K562 (cell line): ENCODE measurements around the gene TRIM37. TPM values are rescaled to one million over a fixed set of nuclear protein-coding genes. Genes with fewer than 3 reads are reported as not detected.

ENCODE experiments used
- ARID4B ChIP-seq: sonication (generic); formaldehyde crosslinking; IDR thresholded peaks from 2 replicates; pipeline ENCODE4 v1.8.0; 2022; ENCODE audit warnings: mild to moderate bottlenecking, missing genetic modification reagents
- BHLHE40 ChIP-seq: IDR thresholded peaks from 2 replicates; pipeline ENCODE4 v1.6.1; 2011; ENCODE audit warnings: low read length, improper control_type of control experiment
- CGGBP1 ChIP-seq: fragments of 250-450 bp; sonication (Bioruptor Pico); IDR thresholded peaks from 2 replicates; pipeline ENCODE4 v1.9.0; 2021; ENCODE audit warnings: mild to moderate bottlenecking
- GABPA ChIP-seq: fragments of 200-800 bp; sonication (Bioruptor generic); conservative IDR thresholded peaks from 2 replicates; pipeline ENCODE4 v1.6.1; 2016; ENCODE audit warnings: low read depth, missing genetic modification characterization, missing compliant biosample characterization
- PRDM10 ChIP-seq: fragments of 450-650 bp; IDR thresholded peaks from 2 replicates; pipeline ENCODE4 v1.6.1; 2018; ENCODE audit not compliant: partially characterized antibody
- RBFOX2 ChIP-seq: fragments of 200-400 bp; formaldehyde crosslinking; IDR thresholded peaks from 2 replicates; pipeline ENCODE4 v1.6.1; 2017; ENCODE audit warnings: low read depth, mild to moderate bottlenecking, low read length, moderate library complexity
- RNF2 ChIP-seq: sonication (generic); IDR thresholded peaks from 2 replicates; pipeline ENCODE4 v1.6.1; 2016
- ZNF384 ChIP-seq: IDR thresholded peaks from 2 replicates; pipeline ENCODE4 v1.6.1; 2012; ENCODE audit warnings: low read depth, low read length, improper control_type of control experiment
- polyA plus RNA-seq, 8 experiments: library from polyadenylated mRNA; depleted of rRNA in 4 of 8; stranded (reverse) in 5 of 8; unstranded in 3 of 8; fragments of >200 nt; fragmentation: Nextera tagmentation in 2 of 8; fragmentation: Illumina TruSeq in 1 of 8; extraction: Ambion mirVana in 2 of 8; extraction: Trizol in 1 of 8; gene quantifications; 2 replicates each; pipeline versions ENCODE4 v1.2.1 to v1.2.3, GENCODE V29; 2011 to 2014; ENCODE audit warnings: inconsistent platforms in 1 of 8, missing spikeins in 1 of 8
- total RNA-seq, 7 experiments: library from RNA; depleted of rRNA in 6 of 7; stranded (reverse); fragments of >200 nt in 6 of 7; fragmentation: Illumina TruSeq in 2 of 7; extraction: Trizol in 2 of 7; gene quantifications; 2 replicates each; pipeline versions ENCODE4 v1.2.1 to v1.2.3, GENCODE V29; 2011 to 2021; ENCODE audit warnings: low replicate concordance in 1 of 7
- TF ChIP-seq, protein P1 (sequence below), 2 experiments: fragments of 450-650 bp; IDR thresholded peaks; 2 replicates each; pipeline ENCODE4 v1.6.1; 2016; ENCODE audit warnings: mild to moderate bottlenecking in 2 of 2, borderline replicate concordance in 1 of 2, low read depth in 1 of 2, moderate library complexity in 1 of 2

TRIM37 gene
- total and polyA plus RNA-seq, 9 of the 15 experiments (the other 6 are each of a cell fraction or from before 2014, with no cell fraction given): 4.5 to 31.4 (median 23.8) TPM

GRCh38 chr17:59154721-59155438 is 48.2 kb upstream of the TRIM37 start, which contains the start of gene SKA2 (continued):
- TF ChIP-seq ARID4B (CRISPR knock-in tag) (peak; percentile 75), RBFOX2 (peak; percentile 90), ZNF384 (peak; percentile 91), PRDM10 (peak; percentile 94), BHLHE40 (no peak), CGGBP1 (CRISPR knock-in tag) (no peak), RNF2 (0 out of 2 replicates have a peak, but pooled peaks have one; percentile 5), GABPA (tag) (peak; percentile 70)
- TF ChIP-seq, protein P1, sequence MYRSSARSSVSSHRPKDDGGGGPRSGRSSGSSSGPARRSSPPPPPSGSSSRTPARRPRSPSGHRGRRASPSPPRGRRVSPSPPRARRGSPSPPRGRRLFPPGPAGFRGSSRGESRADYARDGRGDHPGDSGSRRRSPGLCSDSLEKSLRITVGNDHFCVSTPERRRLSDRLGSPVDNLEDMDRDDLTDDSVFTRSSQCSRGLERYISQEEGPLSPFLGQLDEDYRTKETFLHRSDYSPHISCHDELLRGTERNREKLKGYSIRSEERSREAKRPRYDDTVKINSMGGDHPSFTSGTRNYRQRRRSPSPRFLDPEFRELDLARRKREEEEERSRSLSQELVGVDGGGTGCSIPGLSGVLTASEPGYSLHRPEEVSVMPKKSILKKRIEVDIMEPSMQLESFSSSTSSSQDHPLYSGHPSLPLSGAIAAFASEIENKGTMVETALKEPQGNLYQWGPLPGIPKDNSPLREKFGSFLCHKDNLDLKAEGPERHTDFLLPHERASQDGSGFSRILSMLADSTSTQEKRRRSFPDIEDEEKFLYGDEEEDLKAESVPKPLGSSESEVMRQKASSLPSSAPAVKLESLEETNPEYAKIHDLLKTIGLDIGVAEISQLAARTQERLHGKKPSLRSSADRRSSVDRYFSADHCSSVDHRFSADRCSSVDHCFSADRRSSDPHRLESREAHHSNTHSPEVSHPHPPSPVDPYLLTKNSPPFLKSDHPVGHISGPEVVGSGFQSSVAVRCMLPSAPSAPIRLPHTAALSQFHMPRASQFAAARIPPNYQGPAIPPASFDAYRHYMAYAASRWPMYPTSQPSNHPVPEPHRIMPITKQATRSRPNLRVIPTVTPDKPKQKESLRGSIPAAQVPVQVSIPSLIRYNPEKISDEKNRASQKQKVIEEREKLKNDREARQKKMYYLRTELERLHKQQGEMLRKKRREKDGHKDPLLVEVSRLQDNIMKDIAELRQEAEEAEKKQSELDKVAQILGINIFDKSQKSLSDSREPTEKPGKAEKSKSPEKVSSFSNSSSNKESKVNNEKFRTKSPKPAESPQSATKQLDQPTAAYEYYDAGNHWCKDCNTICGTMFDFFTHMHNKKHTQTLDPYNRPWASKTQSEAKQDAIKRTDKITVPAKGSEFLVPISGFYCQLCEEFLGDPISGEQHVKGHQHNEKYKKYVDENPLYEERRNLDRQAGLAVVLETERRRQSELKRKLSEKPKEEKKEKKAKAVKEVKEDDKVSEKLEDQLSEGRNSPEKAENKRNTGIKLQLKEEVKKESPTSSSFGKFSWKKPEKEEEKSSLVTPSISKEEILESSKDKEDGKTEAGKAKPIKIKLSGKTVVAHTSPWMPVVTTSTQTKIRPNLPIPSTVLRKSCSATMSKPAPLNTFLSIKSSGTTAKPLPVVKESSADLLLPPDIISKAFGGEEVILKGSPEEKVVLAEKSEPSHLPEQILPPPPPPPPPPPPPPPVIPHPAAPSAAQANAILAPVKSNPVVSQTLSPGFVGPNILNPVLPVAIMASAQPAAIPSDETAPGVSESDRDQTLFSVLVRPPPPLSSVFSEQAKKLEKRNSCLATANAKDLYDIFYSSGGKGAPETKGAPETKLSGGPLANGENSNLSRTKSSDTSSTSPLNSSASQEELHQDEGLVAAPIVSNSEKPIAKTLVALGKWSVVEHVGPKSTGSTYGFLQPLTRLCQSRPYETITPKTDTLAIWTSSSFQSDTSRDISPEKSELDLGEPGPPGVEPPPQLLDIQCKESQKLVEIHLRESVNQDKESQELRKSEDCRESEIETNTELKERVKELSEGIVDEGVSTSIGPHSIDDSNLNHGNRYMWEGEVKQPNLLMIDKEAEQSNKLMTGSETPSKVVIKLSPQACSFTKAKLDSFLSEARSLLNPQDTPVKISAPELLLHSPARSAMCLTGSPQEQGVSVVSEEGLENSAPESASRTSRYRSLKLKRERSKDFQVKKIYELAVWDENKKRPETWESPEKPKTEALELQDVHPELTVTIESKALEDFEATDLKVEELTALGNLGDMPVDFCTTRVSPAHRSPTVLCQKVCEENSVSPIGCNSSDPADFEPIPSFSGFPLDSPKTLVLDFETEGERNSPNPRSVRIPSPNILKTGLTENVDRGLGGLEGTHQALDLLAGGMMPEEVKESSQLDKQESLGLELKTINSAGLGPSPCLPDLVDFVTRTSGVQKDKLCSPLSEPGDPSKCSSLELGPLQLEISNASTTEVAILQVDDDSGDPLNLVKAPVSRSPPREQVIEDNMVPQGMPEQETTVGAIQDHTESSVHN (IDR thresholded peaks at IDR 0.05; ENCODE audit: borderline replicate concordance in 1 of 2, low read depth in 1 of 2): 0 out of 4 replicates have a peak, but pooled peaks of 1 of the 2 experiments have one; percentile 49
